Endothelial cell of umbilical vein (primary cell): ENCODE results near the gene CIDEA. TPM values are rescaled to one million over a fixed set of nuclear protein-coding genes. Genes with fewer than 3 reads are reported as not detected.

Experiments used
- BruUV-seq: library from RNA; stranded (reverse); fragments of 400-500 nt; replicated peaks from 2 replicates; lab custom pipeline; 2021; lab: Mats Ljungman, UMichigan
- CTCF ChIA-PET: fragments of 300-600, 350-600 bp; sonication (Branson Sonifier 250); formaldehyde crosslinking; loops from one replicate; lab custom pipeline; 2021; ENCODE audit warnings: antibody characterized with exemption, inconsistent platforms; lab: Charles Lee
- POLR2A ChIA-PET: fragments of 300-600, 350-600 bp; sonication (Branson Sonifier 250); formaldehyde crosslinking; loops from one replicate; lab custom pipeline; 2021; ENCODE audit warnings: antibody characterized with exemption, inconsistent platforms; lab: Charles Lee
- DNase-seq: peaks from one replicate; pipeline ENCODE4 v3.0.0-alpha.2; 2011; ENCODE audit warnings: low read depth, low spot score
- FAIRE-seq: peaks from 2 replicates; lab custom pipeline; 2011; peaks lifted over from hg19 to GRCh38; lab: Jason Lieb, UNC
- H2AFZ ChIP-seq: 2 replicates; pipeline ENCODE4 v1.6.0; 2012; ENCODE audit warnings: low read depth, low read length, control low read depth, inconsistent platforms
- H3K27ac ChIP-seq: 2 replicates; pipeline ENCODE4 v1.5.1; 2011; ENCODE audit warnings: low read depth, mild to moderate bottlenecking, control low read depth, low read length, moderate library complexity; ENCODE audit not compliant: insufficient read depth
- H3K27me3 ChIP-seq, 2 experiments: 2 replicates each; pipeline versions ENCODE4 v1.6.0 to v1.6.1; 2011; ENCODE audit warnings: low read length in 2 of 2, mixed read lengths in 1 of 2; ENCODE audit not compliant: control insufficient read depth in 2 of 2, insufficient read depth in 2 of 2
- H3K36me3 ChIP-seq, 2 experiments: 2 replicates in 1 of 2; 3 replicates in 1 of 2; pipeline ENCODE4 v1.5.1; 2011; ENCODE audit warnings: low read length in 2 of 2, mild to moderate bottlenecking in 1 of 2, moderate library complexity in 1 of 2; ENCODE audit not compliant: control insufficient read depth in 2 of 2, insufficient read depth in 2 of 2; ENCODE audit errors: extremely low read depth in 1 of 2
- H3K4me1 ChIP-seq: 3 replicates; pipeline ENCODE4 v1.5.1; 2011; ENCODE audit warnings: mild to moderate bottlenecking, low read length; ENCODE audit not compliant: control insufficient read depth, insufficient read depth; ENCODE audit errors: extremely low read depth
- H3K4me2 ChIP-seq: 2 replicates; pipeline ENCODE4 v1.6.1; 2011; ENCODE audit warnings: low read length, control low read depth, mixed read lengths; ENCODE audit not compliant: insufficient read depth
- H3K4me3 ChIP-seq, 3 experiments: fragments of 200-600 bp in 1 of 3; sonication (generic), shearing (Covaris generic) in 1 of 3; replicated peaks in 1 of 3; 2 replicates each; pipeline ENCODE4 v1.5.1; 2011 to 2016; ENCODE audit warnings: control low read depth in 3 of 3, low read length in 3 of 3, mild to moderate bottlenecking in 2 of 3, inconsistent platforms in 1 of 3, low read depth in 1 of 3, moderate library complexity in 1 of 3; ENCODE audit not compliant: insufficient read depth in 1 of 3
- H3K79me2 ChIP-seq: 2 replicates; pipeline ENCODE4 v1.6.0; 2012; ENCODE audit warnings: low read length, inconsistent platforms; ENCODE audit not compliant: control insufficient read depth, insufficient read depth
- H3K9ac ChIP-seq: replicated peaks from 2 replicates; pipeline ENCODE3; 2011; ENCODE audit warnings: low read length, control low read depth; ENCODE audit not compliant: insufficient read depth; ENCODE audit errors: extremely low read depth
- H3K9me1 ChIP-seq: replicated peaks from 3 replicates; pipeline ENCODE4 v1.6.0; 2011; ENCODE audit warnings: mild to moderate bottlenecking, low read length; ENCODE audit not compliant: control insufficient read depth, insufficient read depth; ENCODE audit errors: extremely low read depth
- H3K9me3 ChIP-seq: replicated peaks from 2 replicates; pipeline ENCODE4 v1.5.1; 2012; ENCODE audit warnings: low read length, inconsistent platforms; ENCODE audit not compliant: control insufficient read depth, insufficient read depth
- H4K20me1 ChIP-seq: replicated peaks from 2 replicates; pipeline ENCODE3; 2011; ENCODE audit warnings: mild to moderate bottlenecking, low read length; ENCODE audit not compliant: control insufficient read depth, insufficient read depth; ENCODE audit errors: extremely low read depth
- CTCF ChIP-seq, 2 donors: IDR thresholded peaks; 1 replicate in 1 of 2; 2 replicates in 1 of 2; pipeline ENCODE4 v1.5.1; 2011; ENCODE audit warnings: low read length in 2 of 2, mild to moderate bottlenecking in 2 of 2, moderate library complexity in 2 of 2, control low read depth in 1 of 2, inconsistent platforms in 1 of 2, low read depth in 1 of 2; ENCODE audit not compliant: insufficient read depth in 1 of 2; ENCODE audit errors: extremely low read depth in 1 of 2
- EZH2 ChIP-seq: IDR thresholded peaks from 2 replicates; pipeline ENCODE4 v1.6.1; 2012; ENCODE audit warnings: borderline replicate concordance, low read depth, mild to moderate bottlenecking, moderate library complexity, low read length, inconsistent platforms; ENCODE audit not compliant: severe bottlenecking
- FOS ChIP-seq: IDR thresholded peaks from 2 replicates; pipeline ENCODE4 v1.6.1; 2011; ENCODE audit warnings: mild to moderate bottlenecking, low read length, moderate library complexity, borderline replicate concordance; ENCODE audit not compliant: insufficient read depth
- GATA2 ChIP-seq: IDR thresholded peaks from 2 replicates; pipeline ENCODE4 v1.7.0; 2011; ENCODE audit warnings: low read depth, mild to moderate bottlenecking, moderate library complexity, mixed read lengths, low read length; ENCODE audit not compliant: insufficient read length, insufficient read depth
- JUN ChIP-seq: IDR thresholded peaks from 2 replicates; pipeline ENCODE4 v1.6.1; 2011; ENCODE audit warnings: borderline replicate concordance, low read depth; ENCODE audit not compliant: insufficient read length, insufficient read depth
- MAX ChIP-seq: IDR thresholded peaks from 2 replicates; pipeline ENCODE4 v1.6.1; 2011; ENCODE audit not compliant: insufficient read depth, insufficient read length
- MYC ChIP-seq: IDR thresholded peaks from one replicate; pipeline ENCODE4 v1.6.1; 2011; ENCODE audit warnings: mild to moderate bottlenecking, low read depth, low read length
- POLR2A ChIP-seq: IDR thresholded peaks from 2 replicates; pipeline ENCODE4 v1.6.1; 2012; ENCODE audit warnings: low read depth, mild to moderate bottlenecking, control low read depth, low read length
- POLR2AphosphoS5 ChIP-seq: IDR thresholded peaks from 2 replicates; pipeline ENCODE4 v1.6.1; 2012; ENCODE audit warnings: low read depth, mild to moderate bottlenecking, control low read depth, low read length, moderate library complexity; ENCODE audit not compliant: insufficient read depth
- dilution Hi-C: fragments of 300-500 bp; cut with MboI; formaldehyde crosslinking; loops from one replicate; pipeline ENCODE4 v1.15.0; 2019; ENCODE audit warnings: low sequenced_read_pairs; ENCODE audit not compliant: extremely low pct_ligation_motif_present
- intact Hi-C: fragments of 100-400 bp; cut with micrococcal nuclease; formaldehyde crosslinking; loops from one replicate; pipeline ENCODE4 v1.10.0; 2022
- polyA plus RNA-seq, 4 experiments: library from polyadenylated mRNA; depleted of rRNA in 3 of 4; stranded (reverse) in 3 of 4; unstranded in 1 of 4; fragments of >200 nt; gene quantifications; 2 replicates each; pipeline versions ENCODE4 v1.2.1 to v1.2.3, GENCODE V29; 2011 to 2012; ENCODE audit warnings: missing spikeins in 1 of 4
- total RNA-seq: library from RNA; stranded (reverse); gene quantifications from 2 replicates; pipeline ENCODE4 v1.2.3, GENCODE V29; 2021

The CIDEA gene
- total and polyA plus RNA-seq, 2 donors (not counting 3 experiments of a cell fraction or from before 2014, with no cell fraction given), result 0.42 TPM; not detected in 1

- H3K4me3 ChIP-seq, result no peak overlapping the region
- no peaks in the 10 kb centered on the region for H3K9me3 ChIP-seq
- intact Hi-C loops, result loop anchor here (10.0 kb wide), 1 partner anchor 372 kb away; the partner anchor contains the start of gene SPIRE1
- dilution Hi-C loops, result no loop called here
- peaks cover 34% of the 10 kb centered on the region for H3K4me1 ChIP-seq
- H3K4me2 ChIP-seq, result no peak overlapping the region
- ChIA-PET POLR2A (interaction anchor here (1.0 to 1.3 kb wide), 4 partner anchors 25 to 36 kb away, joined by 3 to 9 read pairs (median 5); no protein-coding TSS in a partner anchor), CTCF (interaction anchor here (0.8 to 7.7 kb wide), 8 partner anchors 10 to 45 kb away, joined by 4 to 102 read pairs (median 14); partner anchors contain the start of gene TUBB6)
- H3K27ac ChIP-seq, result peak overlapping the region; percentile 3
- no peaks in the 10 kb centered on the region for H3K36me3 ChIP-seq
- no peak for DNase-seq
- no peaks in the 10 kb centered on the region for H4K20me1 ChIP-seq
- H3K79me2 ChIP-seq, result no peaks in the 10 kb centered on the region
- H3K9me1 ChIP-seq, result no peaks in the 10 kb centered on the region
- H2AFZ ChIP-seq, result peak overlapping the region; percentile 14
- no peaks in the 10 kb centered on the region for H3K27me3 ChIP-seq
- H3K9ac ChIP-seq, result no peak overlapping the region
- FAIRE-seq, result no peak
- no TSS peak for BruUV-seq
- TF ChIP-seq GATA2 (no peak), EZH2 (no peak), POLR2AphosphoS5 (no peak), CTCF (IDR thresholded peaks at IDR 0.05; ENCODE audit: extremely low read depth in 1 of 2, insufficient read depth in 1 of 2, low read depth in 1 of 2, low read length in 2 of 2) (no peak), FOS (no peak), MYC (no peak), MAX (no peak), JUN (no peak), POLR2A (no peak)
Measured at GRCh38 chr18:12282442-12283039, 28.4 kb downstream of the CIDEA start.
